Measurements from ENCODE around the gene LDLRAD4.
A peak's percentile ranks its signal among the peaks of the same experiment; 100 is the strongest.

LDLRAD4 gene

DNA sequence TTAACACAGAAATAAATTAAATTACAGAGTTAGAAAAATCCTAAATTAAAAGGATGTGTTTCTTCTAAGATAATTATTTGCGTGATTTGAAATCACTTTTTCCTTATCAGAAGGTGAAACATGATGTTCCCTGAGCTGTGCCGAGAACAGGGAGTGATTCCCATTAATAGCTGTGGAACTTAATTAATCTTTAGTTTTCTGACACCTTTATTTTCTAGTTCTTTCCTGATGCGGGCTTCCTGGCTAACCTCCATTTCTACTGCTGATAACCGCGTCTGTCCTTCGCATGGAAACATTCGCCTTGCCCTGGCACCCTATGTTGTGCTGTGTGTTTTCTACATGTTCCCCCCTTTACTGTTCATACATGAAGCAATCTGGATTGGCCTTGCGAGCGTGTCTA is 334.9 kb downstream of the LDLRAD4 start:
- DNase-seq (ENCODE audit: low spot score), result no peak

DNA sequence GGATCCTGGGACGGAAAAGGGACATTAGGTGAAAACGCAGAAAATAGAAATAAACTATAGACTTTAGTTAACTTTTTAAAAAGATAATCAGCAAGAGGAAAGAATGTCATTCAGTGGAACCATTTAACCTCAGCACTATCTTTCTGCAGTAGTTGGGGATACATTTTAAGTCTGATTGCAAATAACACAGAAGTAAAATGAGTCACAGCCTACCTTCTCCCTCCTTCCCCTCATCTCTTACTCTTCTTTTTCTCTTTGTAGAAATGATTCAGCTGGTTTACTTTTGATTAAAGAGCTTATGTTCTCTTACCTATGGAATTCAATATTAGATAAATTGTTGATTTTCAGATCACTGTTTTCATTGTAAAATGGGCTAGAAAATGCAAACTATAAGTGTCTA is 336.6 kb downstream of the LDLRAD4 start:
- DNase-seq (ENCODE audit: low spot score), result no peak

DNA sequence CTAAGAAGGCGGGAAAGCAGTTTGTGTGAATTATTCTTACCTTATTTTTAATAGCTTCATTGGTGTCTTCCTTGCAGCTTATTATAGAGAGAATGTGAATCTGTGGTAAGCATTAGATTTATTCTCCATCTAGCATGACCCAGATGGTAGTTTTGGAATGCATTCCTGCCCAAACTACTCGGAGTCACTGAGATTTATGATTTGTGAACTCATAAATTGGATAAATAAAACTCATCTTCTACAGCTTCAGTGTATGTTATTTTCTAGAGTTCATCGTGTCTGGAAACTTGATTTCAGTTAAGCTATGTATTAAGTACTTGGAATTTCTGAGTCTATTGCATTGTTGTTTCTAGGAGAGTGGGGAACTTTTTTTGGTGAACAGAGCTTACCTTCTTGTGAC is 337.3 kb downstream of the LDLRAD4 start:
- DNase-seq (ENCODE audit: low spot score), result no peak

GRCh38 chr18:13556502-13556901 is 337.9 kb downstream of the LDLRAD4 start:
- no peak for DNase-seq (ENCODE audit: low spot score)

DNA sequence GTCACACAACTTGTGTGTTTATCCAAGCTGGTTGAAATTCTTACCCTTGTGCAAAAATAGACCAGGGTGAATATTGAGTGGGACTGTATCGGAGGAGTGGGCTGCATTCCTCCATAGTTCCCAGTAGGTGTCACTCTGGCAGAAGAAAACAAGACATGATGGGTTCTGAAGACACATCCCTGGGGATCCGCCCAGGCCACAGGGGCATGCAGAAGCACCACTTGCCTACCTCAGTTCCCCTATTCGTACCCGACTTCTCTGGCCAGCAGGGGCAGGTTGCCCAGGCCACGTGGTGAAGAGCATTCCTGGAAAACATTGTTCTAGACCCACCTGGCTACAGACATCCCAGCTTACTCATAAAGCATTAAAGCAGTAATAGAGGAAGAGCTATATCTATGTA is 339.6 kb downstream of the LDLRAD4 start:
- peak; percentile 73 for DNase-seq (ENCODE audit: low spot score)

GRCh38 chr18:13558790-13559189 is 340.2 kb downstream of the LDLRAD4 start:
- DNase-seq (ENCODE audit: low spot score), result no peak

DNA sequence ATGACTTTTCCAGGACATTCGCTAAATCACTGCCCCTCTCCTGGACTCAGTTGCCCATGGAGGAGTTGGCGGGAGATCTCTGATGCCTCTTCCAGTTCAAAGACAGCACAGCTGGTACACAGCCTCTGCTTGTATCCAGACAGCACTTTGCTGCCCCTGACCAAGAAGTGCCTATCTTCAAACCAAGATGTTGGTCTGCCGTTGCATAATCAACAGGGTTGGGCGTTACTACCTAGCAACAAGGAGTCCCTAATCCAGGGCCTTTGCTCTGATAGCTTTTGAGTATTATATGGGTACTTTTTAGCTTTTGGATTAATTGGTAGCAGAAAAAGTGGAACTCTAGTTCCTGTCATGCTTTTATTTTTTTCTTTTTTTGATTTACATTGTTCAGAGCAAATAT is 341.2 kb downstream of the LDLRAD4 start:
- DNase-seq (ENCODE audit: low spot score), result no peak

DNA sequence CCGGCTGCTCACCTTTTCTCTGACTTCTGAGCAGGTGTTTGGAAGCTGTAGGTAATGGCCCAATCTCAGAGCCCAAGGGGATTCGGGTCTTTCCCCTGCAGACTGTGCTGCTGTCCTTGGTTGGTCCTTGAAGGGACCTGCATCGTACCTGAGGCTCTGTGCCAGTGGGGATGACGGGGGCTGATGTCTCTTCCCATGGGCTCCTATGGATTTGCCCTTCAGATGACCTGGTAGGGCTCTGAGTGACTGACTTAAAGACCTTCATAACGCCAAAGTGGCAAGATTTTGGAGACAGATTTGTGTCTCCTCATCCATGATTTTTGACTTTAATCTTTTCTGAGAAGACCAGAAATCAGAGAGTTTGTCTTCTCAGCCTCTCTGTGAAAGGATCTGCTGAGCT is 341.7 kb downstream of the LDLRAD4 start:
- DNase-seq (ENCODE audit: low spot score), result no peak

DNA sequence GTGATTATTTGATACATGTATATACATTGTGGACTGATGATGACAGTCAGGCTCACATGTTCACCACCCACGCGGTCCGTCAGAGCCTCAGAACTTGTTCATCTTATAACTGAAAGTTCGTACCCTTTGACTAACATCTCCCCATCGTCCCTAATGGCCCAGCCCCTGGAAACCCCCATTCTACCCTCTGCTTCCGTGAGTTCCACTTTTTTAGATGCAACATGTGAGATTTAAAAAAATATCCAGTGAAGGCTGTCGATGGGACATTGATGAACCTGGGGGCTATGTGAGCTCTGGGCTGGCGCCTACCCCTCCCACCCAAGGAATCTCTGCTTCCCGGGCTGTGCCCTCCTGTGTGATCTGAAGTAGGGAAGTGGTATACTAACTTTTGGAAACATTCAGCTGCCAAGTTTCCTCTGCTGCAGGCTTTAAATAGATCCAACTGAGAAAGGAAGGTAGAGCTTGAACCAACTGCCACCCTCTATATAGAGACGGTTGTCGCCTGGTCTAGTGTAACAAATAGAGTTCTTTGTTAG is 344.0 kb downstream of the LDLRAD4 start:
- peak; percentile 32 for DNase-seq (ENCODE audit: low spot score)

- no peak for DNase-seq (ENCODE audit: low spot score)
Measured at GRCh38 chr18:13563390-13563805, 344.8 kb downstream of the LDLRAD4 start.

DNA sequence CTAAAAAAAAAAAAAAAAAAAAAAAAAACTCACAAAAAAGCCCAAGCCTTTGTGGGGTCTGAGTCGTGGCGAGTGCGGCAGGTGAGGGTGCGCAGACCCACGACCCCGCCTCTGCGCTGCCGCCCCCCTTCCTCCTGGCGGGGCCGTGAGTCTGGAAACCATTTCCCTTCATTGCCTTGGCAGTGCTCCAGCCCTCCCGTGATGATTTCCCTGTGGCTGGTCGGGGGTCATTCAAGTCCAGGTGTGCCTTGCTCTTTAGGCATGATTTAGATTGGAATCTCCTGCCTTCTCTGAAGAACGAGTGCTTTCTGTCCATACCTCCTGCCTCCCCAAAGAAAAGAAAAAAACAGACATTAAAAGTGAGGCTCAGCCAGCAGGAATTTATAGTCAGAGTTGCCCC is 346.0 kb downstream of the LDLRAD4 start:
- no peak for DNase-seq (ENCODE audit: low spot score)

- DNase-seq (ENCODE audit: low spot score), result no peak
Measured at GRCh38 chr18:13565228-13565627, 346.7 kb downstream of the LDLRAD4 start.

DNA sequence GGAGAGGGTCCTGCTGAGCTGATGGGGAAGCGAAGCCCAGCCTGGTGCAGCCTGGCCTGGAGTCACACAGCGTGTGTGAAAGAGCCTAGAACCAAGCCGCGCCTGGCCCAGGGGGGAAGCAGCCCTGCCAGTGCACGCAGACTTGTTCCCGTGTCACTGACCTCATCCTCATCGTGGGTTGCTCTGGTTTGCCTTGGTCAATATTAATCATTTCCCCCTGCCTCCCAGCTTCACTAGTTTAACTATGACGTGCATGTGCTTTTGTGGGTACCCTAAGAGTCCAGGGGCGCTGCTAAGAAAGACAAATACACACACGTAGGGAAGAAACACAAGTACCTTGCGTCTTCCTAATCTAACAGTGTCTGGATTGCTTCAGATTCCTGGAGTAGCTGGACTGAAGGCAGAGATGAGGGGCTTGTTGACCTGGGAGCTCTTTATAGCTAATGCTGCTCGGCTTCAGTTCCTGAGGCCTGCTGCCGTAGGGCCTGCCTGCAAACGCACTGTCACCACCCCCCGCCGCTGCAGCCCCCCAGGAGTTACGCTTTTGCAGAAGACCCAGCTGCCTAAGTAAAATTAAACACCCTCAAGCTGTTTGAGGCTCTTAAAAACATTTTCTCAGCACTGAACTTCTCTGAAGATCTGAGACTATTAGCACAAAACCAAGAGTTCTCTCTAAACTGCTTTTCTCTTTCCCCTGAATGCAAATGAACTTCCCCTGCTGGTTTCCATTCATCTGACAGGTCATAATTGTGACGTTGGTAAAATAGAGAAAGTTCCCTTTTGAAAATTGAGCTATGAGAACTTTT is 348.6 kb downstream of the LDLRAD4 start:
- peak; percentile 76 for DNase-seq (ENCODE audit: low spot score)

GRCh38 chr18:13568443-13569392 is 350.2 kb downstream of the LDLRAD4 start:
- DNase-seq (ENCODE audit: low spot score), result no peak

DNA sequence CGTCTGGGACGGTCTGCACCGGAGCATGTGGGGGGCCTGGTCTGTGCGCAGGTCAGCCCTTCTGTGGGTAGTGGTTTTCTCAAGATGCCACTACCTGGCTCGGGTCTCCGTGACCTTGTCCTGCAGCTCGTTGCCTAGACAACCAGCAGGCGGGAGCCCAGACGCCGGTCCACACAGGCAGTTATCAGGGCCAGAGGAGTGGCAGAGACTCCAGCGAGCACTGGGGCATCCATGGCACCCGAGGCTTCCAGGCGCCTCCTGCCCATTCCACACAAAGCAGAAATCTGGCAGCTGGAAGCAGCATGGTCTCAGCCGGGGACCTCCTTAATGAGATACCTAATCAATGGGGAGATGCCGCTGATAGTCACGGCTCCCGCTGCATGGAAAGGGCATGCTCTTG is 351.7 kb downstream of the LDLRAD4 start:
- no peak for DNase-seq (ENCODE audit: low spot score)

GRCh38 chr18:13570856-13571495 is 352.4 kb downstream of the LDLRAD4 start:
- DNase-seq (ENCODE audit: low spot score), result no peak

DNA sequence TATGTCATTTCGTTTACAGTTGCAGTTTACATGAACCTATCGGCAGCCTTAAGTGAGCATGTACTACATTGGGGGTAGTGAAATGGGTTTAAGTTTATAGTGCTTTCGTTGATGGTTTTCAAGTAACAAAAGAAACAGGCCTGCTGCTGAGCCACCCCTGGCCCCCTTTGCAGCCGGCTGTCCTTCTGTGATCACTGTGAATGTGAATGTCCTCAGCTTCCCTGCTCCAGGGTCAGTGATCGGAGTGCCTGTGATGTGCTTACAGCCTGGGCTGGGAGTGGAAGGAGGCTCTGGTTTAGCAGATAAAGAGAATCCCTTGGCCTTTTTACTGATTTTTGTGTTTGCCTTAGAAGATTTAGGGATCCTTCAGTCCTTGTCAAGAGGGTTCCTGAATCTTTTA is 353.6 kb downstream of the LDLRAD4 start:
- DNase-seq (ENCODE audit: low spot score), result no peak

- no peak for DNase-seq (ENCODE audit: low spot score)
Measured at GRCh38 chr18:13572721-13573120, 354.2 kb downstream of the LDLRAD4 start.

- DNase-seq (ENCODE audit: low spot score), result no peak
Measured at GRCh38 chr18:13573750-13574149, 355.2 kb downstream of the LDLRAD4 start.

GRCh38 chr18:13574355-13574754 is 355.8 kb downstream of the LDLRAD4 start:
- no peak for DNase-seq (ENCODE audit: low spot score)

- no peak for DNase-seq (ENCODE audit: low spot score)
Measured at GRCh38 chr18:13574761-13575160, 356.2 kb downstream of the LDLRAD4 start.

DNA sequence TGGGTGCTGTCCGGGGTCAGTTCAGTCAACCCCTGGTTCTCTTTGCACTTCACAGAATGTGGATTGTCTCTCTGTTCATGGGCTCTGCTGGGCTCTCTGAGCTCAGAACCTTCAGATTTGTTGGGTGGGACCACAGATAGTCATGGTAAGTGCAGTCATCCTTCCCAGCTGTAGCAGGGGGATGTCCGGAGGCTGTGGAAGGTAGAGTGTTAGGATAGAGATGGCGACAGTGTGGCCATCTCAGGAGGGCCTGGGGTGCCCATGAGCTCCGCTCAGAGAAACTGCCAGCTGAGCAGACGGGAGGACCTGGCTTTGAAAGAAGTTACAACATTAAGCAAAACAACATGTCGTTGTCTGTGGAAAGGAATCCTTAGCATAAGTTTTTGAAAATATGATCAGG is 358.0 kb downstream of the LDLRAD4 start:
- no peak for DNase-seq (ENCODE audit: low spot score)

Data from germinal center (tissue), 1 donor.